HG03558 (cell line): ENCODE data around the gene BRF1.

ENCODE experiments used
- ATAC-seq: cut with Tn5 transposase; IDR thresholded peaks from one replicate; pipeline ENCODE4 v1.9.1; 2021; ENCODE audit warnings: moderate number of reproducible peaks; ENCODE audit not compliant: unreplicated experiment; ENCODE audit errors: extremely low read depth

Gene BRF1

GRCh38 chr14:105166571-105167302 is 134.1 kb downstream of the BRF1 start:
- no peak for ATAC-seq

GRCh38 chr14:105165761-105166485 is 134.9 kb downstream of the BRF1 start:
- ATAC-seq: no peak

- ATAC-seq: no peak
These were observed 135.6 kb downstream of the BRF1 start for GRCh38 chr14:105165134-105165704.

- ATAC-seq: no peak
These were observed 137.6 kb downstream of the BRF1 start for GRCh38 chr14:105163040-105163742.

- no peak for ATAC-seq
These were observed 138.2 kb downstream of the BRF1 start for GRCh38 chr14:105162669-105162979.

GRCh38 chr14:105161964-105162668 is 138.7 kb downstream of the BRF1 start:
- ATAC-seq: no peak

GRCh38 chr14:105161309-105161708 is 139.5 kb downstream of the BRF1 start:
- no peak for ATAC-seq

- ATAC-seq: no peak
These were observed 140.0 kb downstream of the BRF1 start for GRCh38 chr14:105160776-105161175.

GRCh38 chr14:105159344-105159743 is 141.5 kb downstream of the BRF1 start:
- ATAC-seq: no peak
